Measurements from ENCODE around the gene CTNNA1. TPM values are rescaled to one million over a fixed set of nuclear protein-coding genes. Genes with fewer than 3 reads are reported as not detected.
A peak's percentile ranks its signal among the peaks of the same experiment; 100 is the strongest.

The CTNNA1 gene
- total RNA-seq, 4 donors from 2014 or later = 92.6 to 164 (median 114) TPM

- no peaks in the 10 kb centered on the region for H3K27me3 ChIP-seq
- peaks cover 42 to 58% of the 10 kb centered on the region in 2 donors for H3K4me1 ChIP-seq
- ATAC-seq (no peak), DNase-seq (no peak)
- TF ChIP-seq CTCF (IDR thresholded peaks at IDR 0.05 in 4 of 5, conservative IDR thresholded peaks at IDR 0.05 in 1 of 5) = no peak
- no peak for TF ChIP-seq POLR2A (IDR thresholded peaks at IDR 0.05)
- no peak overlapping the region for H3K4me3 ChIP-seq
- peaks cover 0 to 3% of the 10 kb centered on the region in 2 donors for H3K36me3 ChIP-seq
- H3K9me3 ChIP-seq = no peaks in the 10 kb centered on the region
- intact Hi-C loops (cut with DNase I; ENCODE audit: low total_unique reads) = no loop called here
- in situ Hi-C loops (cut with MboI; ENCODE audit: low sequenced_read_pairs in 4 of 4) = no loop called here
- H3K27ac ChIP-seq = peak overlapping the region; percentile 75 to 82 (median 80)
Observed at GRCh38 chr5:138951986-138952735, 198.9 kb downstream of the CTNNA1 start.

GRCh38 chr5:138952962-138953361 lies 199.7 kb downstream of the CTNNA1 start:
- DNase-seq (peak; percentile 36 to 51), ATAC-seq (peak; percentile 38 to 46)
- peak overlapping the region in 3 of 4 donors; percentile 5 to 23 (median 7) for H3K4me3 ChIP-seq
- H3K27ac ChIP-seq = peak overlapping the region; percentile 75 to 82 (median 80)
- H3K9me3 ChIP-seq = no peaks in the 10 kb centered on the region
- no peaks in the 10 kb centered on the region for H3K27me3 ChIP-seq
- TF ChIP-seq CTCF (IDR thresholded peaks at IDR 0.05 in 4 of 5, conservative IDR thresholded peaks at IDR 0.05 in 1 of 5) = no peak
- TF ChIP-seq POLR2A (IDR thresholded peaks at IDR 0.05) = no peak
- H3K4me1 ChIP-seq = peaks cover 42 to 58% of the 10 kb centered on the region in 2 donors
- intact Hi-C loops (cut with DNase I; ENCODE audit: low total_unique reads) = no loop called here
- no peaks in the 10 kb centered on the region for H3K36me3 ChIP-seq
- in situ Hi-C loops (cut with MboI; ENCODE audit: low sequenced_read_pairs in 4 of 4) = no loop called here

GRCh38 chr5:138953387-138954256 lies 200.4 kb downstream of the CTNNA1 start:
- no peaks in the 10 kb centered on the region for H3K36me3 ChIP-seq
- H3K27me3 ChIP-seq = no peaks in the 10 kb centered on the region
- peak; percentile 80 to 88 for ATAC-seq
- H3K4me3 ChIP-seq = peak overlapping the region in 3 of 4 donors; percentile 5 to 23 (median 7)
- peaks cover 42 to 58% of the 10 kb centered on the region in 2 donors for H3K4me1 ChIP-seq
- TF ChIP-seq POLR2A (IDR thresholded peaks at IDR 0.05) = no peak
- TF ChIP-seq CTCF (IDR thresholded peaks at IDR 0.05 in 4 of 5, conservative IDR thresholded peaks at IDR 0.05 in 1 of 5) = no peak
- peak; percentile 75 to 84 for DNase-seq
- no peaks in the 10 kb centered on the region for H3K9me3 ChIP-seq
- intact Hi-C loops (cut with DNase I; ENCODE audit: low total_unique reads) = no loop called here
- peak overlapping the region; percentile 75 to 82 (median 80) for H3K27ac ChIP-seq
- in situ Hi-C loops (cut with MboI; ENCODE audit: low sequenced_read_pairs in 4 of 4) = no loop called here

- no peak for DNase-seq
- in situ Hi-C loops (cut with MboI; ENCODE audit: low sequenced_read_pairs in 4 of 4) (no loop called here), intact Hi-C loops (cut with DNase I; ENCODE audit: low total_unique reads) (no loop called here)
- Histone ChIP-seq H3K4me3 (no peak overlapping the region), H3K36me3 (no peaks in the 10 kb centered on the region), H3K4me1 (peaks cover 42 to 58% of the 10 kb centered on the region in 2 donors), H3K27me3 (no peaks in the 10 kb centered on the region), H3K27ac (peak overlapping the region; percentile 75 to 82 (median 80)), H3K9me3 (no peaks in the 10 kb centered on the region)
- ATAC-seq = peak in 1 of 2 donors; percentile 10
- no peak for TF ChIP-seq POLR2A (IDR thresholded peaks at IDR 0.05)
Observed at GRCh38 chr5:138954257-138955012, 201.2 kb downstream of the CTNNA1 start.
